HepG2 (cell line): Measurements from ENCODE around the gene LRRC4C. TPM values are rescaled to one million over a fixed set of nuclear protein-coding genes. Genes with fewer than 3 reads are reported as not detected.

ENCODE experiments used
- ATAC-seq: fragments of 200-7000 bp; cut with Tn5 transposase; 3 replicates; pipeline ENCODE4 v1.9.1; 2020; ENCODE audit warnings: mild to moderate bottlenecking, moderate library complexity
- BruUV-seq: library from RNA; stranded (reverse); fragments of 400-500 nt; replicated peaks from 2 replicates; lab custom pipeline; 2021; lab: Mats Ljungman, UMichigan
- CTCF ChIA-PET: fragments of 300-600 bp; formaldehyde crosslinking; extraction: SDS; loops from one replicate; lab custom pipeline; 2021; ENCODE audit warnings: low total read pairs, inconsistent platforms, low intra/inter-chr PET ratio; lab: Yijun Ruan, JAX
- POLR2A ChIA-PET: fragments of 350-600 bp; sonication (Branson Sonifier 250); formaldehyde crosslinking; loops from one replicate; lab custom pipeline; 2020; ENCODE audit warnings: antibody characterized with exemption, inconsistent platforms; lab: Yijun Ruan, JAX
- DNase-seq: peaks from one replicate; pipeline ENCODE4 v3.0.0-alpha.2; 2015; ENCODE audit warnings: low spot score
- FAIRE-seq: peaks from 3 replicates; lab custom pipeline; 2011; peaks lifted over from hg19 to GRCh38; lab: Jason Lieb, UNC
- H2AFZ ChIP-seq: one replicate; pipeline ENCODE4 v1.6.1; 2011; ENCODE audit warnings: low read length, inconsistent platforms
- H3K27ac ChIP-seq: fragments of 300-600 bp; 3 replicates; pipeline ENCODE4 v1.8.0; 2011; ENCODE audit warnings: mixed run types, mild to moderate bottlenecking, mixed read lengths, low read length, inconsistent platforms; ENCODE audit not compliant: insufficient read depth; ENCODE audit errors: extremely low read length
- H3K27me3 ChIP-seq, 2 experiments: fragments of 200-600 bp in 1 of 2; 2 replicates in 1 of 2; 3 replicates in 1 of 2; pipeline versions ENCODE4 v1.6.0 to v1.8.0; 2011; ENCODE audit warnings: low read length in 2 of 2, mild to moderate bottlenecking in 2 of 2, moderate library complexity in 2 of 2, inconsistent platforms in 1 of 2; ENCODE audit not compliant: insufficient read depth in 2 of 2, control insufficient read depth in 1 of 2
- H3K36me3 ChIP-seq, 2 experiments: fragments of 200-600 bp in 1 of 2; replicated peaks in 1 of 2; 2 replicates in 1 of 2; 3 replicates in 1 of 2; pipeline versions ENCODE4 v1.5.1 to v1.8.0; 2011; ENCODE audit warnings: low read length in 2 of 2, inconsistent platforms in 1 of 2; ENCODE audit not compliant: insufficient read depth in 2 of 2, control insufficient read depth in 1 of 2
- H3K4me1 ChIP-seq: 2 replicates; pipeline ENCODE4 v1.5.1; 2012; ENCODE audit warnings: low read length, inconsistent platforms; ENCODE audit not compliant: insufficient read depth
- H3K4me2 ChIP-seq: 2 replicates; pipeline ENCODE4 v1.6.0; 2011; ENCODE audit warnings: low read depth, low read length, inconsistent platforms
- H3K4me3 ChIP-seq, 3 experiments: fragments of 200-600 bp in 1 of 3; sonication (generic), shearing (Covaris generic) in 1 of 3; replicated peaks in 1 of 3; 2 replicates each; pipeline ENCODE4 v1.5.1; 2011 to 2016; ENCODE audit warnings: low read length in 3 of 3, inconsistent platforms in 2 of 3, low read depth in 2 of 3, mild to moderate bottlenecking in 2 of 3, control low read depth in 1 of 3, mixed read lengths in 1 of 3; ENCODE audit not compliant: insufficient read depth in 1 of 3
- H3K79me2 ChIP-seq: one replicate; pipeline ENCODE4 v1.6.1; 2011; ENCODE audit warnings: low read length, inconsistent platforms; ENCODE audit not compliant: insufficient read depth
- H3K9ac ChIP-seq: 2 replicates; pipeline ENCODE4 v1.6.0; 2011; ENCODE audit warnings: mild to moderate bottlenecking, low read depth, low read length, inconsistent platforms; ENCODE audit not compliant: insufficient read depth
- H3K9me3 ChIP-seq: 2 replicates; pipeline ENCODE4 v1.5.1; 2012; ENCODE audit warnings: mild to moderate bottlenecking, low read length
- H4K20me1 ChIP-seq: 2 replicates; pipeline ENCODE4 v1.6.0; 2011; ENCODE audit warnings: inconsistent platforms, mild to moderate bottlenecking, low read length, moderate library complexity; ENCODE audit not compliant: insufficient read depth
- CEBPB ChIP-seq: IDR thresholded peaks from 2 replicates; pipeline ENCODE4 v1.6.1; 2011; ENCODE audit warnings: low read depth, low read length, improper control_type of control experiment, borderline replicate concordance
- DMAP1 ChIP-seq: IDR thresholded peaks from 2 replicates; pipeline ENCODE4 v1.6.1; 2016
- FOSL1 ChIP-seq: sonication (generic); formaldehyde crosslinking; IDR thresholded peaks from 2 replicates; pipeline ENCODE4 v1.9.0; 2021; ENCODE audit warnings: missing genetic modification reagents, borderline replicate concordance
- ISX ChIP-seq: sonication (generic); formaldehyde crosslinking; conservative IDR thresholded peaks from 2 replicates; pipeline ENCODE4 v1.5.0; 2020; ENCODE audit warnings: missing genetic modification reagents
- KLF12 ChIP-seq: sonication (generic); formaldehyde crosslinking; IDR thresholded peaks from 2 replicates; pipeline ENCODE4 v1.4.0; 2020; ENCODE audit warnings: missing genetic modification reagents, borderline replicate concordance
- ZNF232 ChIP-seq: sonication (generic); formaldehyde crosslinking; IDR thresholded peaks from 2 replicates; pipeline ENCODE4 v1.4.0; 2020; ENCODE audit warnings: missing genetic modification reagents, borderline replicate concordance
- ZNF782 ChIP-seq: sonication (generic); formaldehyde crosslinking; IDR thresholded peaks from 2 replicates; pipeline ENCODE4 v1.4.0; 2020; ENCODE audit warnings: missing genetic modification reagents, mild to moderate bottlenecking, borderline replicate concordance
- ZNF878 ChIP-seq: sonication (generic); formaldehyde crosslinking; IDR thresholded peaks from 2 replicates; pipeline ENCODE4 v1.8.1; 2023; ENCODE audit warnings: mild to moderate bottlenecking, missing genetic modification reagents, moderate library complexity
- WGBS: methylation state at CpG from one replicate; pipeline ENCODE4 v1.1.6; 2017; ENCODE audit warnings: low lambda C conversion rate; 5-methylcytosine and 5-hydroxymethylcytosine counted together
- in situ Hi-C: cut with HindIII; loops from 2 replicates; pipeline ENCODE4 v1.10.0; 2017; ENCODE audit warnings: low pct_unique_long_range_greater_than_20kb; ENCODE audit not compliant: extremely low pct_ligation_motif_present
- intact Hi-C: fragments of 100-400 bp; cut with micrococcal nuclease; formaldehyde crosslinking; loops from one replicate; pipeline ENCODE4 v1.10.0; 2022; ENCODE audit not compliant: unreplicated experiment
- polyA plus RNA-seq, 8 experiments: library from polyadenylated mRNA; depleted of rRNA in 3 of 8; stranded (reverse) in 7 of 8; unstranded in 1 of 8; fragments of >200 nt; fragmentation: Illumina TruSeq in 4 of 8; extraction: Trizol in 4 of 8; gene quantifications; 2 replicates each; pipeline versions ENCODE4 v1.2.1 to v1.2.3, GENCODE V29; 2011 to 2016; ENCODE audit warnings: low read depth in 4 of 8, missing spikeins in 1 of 8, mixed read lengths in 1 of 8; ENCODE audit not compliant: insufficient read depth in 1 of 8
- total RNA-seq, 5 experiments: library from RNA; depleted of rRNA; stranded (reverse); fragments of >200 nt; fragmentation: Illumina TruSeq; extraction: Trizol; gene quantifications; 2 replicates each; pipeline ENCODE4 v1.2.3, GENCODE V29; 2016; ENCODE audit warnings: low read depth in 1 of 5
- TF ChIP-seq, protein P1 (sequence below): sonication (generic); formaldehyde crosslinking; IDR thresholded peaks from 2 replicates; pipeline ENCODE4 v1.4.0; 2020; ENCODE audit warnings: mild to moderate bottlenecking, missing genetic modification reagents
- TF ChIP-seq, protein P2 (sequence below): sonication (generic); formaldehyde crosslinking; IDR thresholded peaks from 2 replicates; pipeline ENCODE4 v1.4.0; 2020; ENCODE audit warnings: low read depth, mild to moderate bottlenecking, missing genetic modification reagents
- TF ChIP-seq, protein P3 (sequence below): sonication (generic); formaldehyde crosslinking; IDR thresholded peaks from 2 replicates; pipeline ENCODE4 v1.8.0; 2022; ENCODE audit warnings: missing genetic modification reagents, mild to moderate bottlenecking, inconsistent platforms, borderline replicate concordance

Gene LRRC4C
- total and polyA plus RNA-seq, 2 of the 13 experiments (the other 11 are each of a cell fraction or from before 2014, with no cell fraction given): not detected

DNA sequence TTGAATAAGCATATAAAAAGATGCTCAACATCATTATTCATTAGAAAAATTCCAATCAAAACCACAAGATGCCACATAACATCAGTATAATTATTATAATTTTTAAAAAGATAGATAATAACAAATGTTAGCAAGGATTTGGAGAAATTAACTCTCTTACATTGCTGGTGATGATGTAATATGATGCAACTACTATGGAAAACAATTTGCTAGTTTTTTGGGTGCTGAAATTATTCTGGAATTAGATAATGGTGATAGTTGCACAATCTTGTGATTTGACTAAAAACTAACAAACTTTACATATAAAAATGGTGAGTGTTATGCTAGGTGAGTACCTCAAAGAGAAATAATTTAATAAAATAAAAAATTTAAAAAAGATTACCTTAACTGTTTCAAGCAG, 412.2 kb downstream of the LRRC4C start:
- ATAC-seq: no peak
- Histone ChIP-seq H2AFZ (no peak overlapping the region), H3K27me3 (no peaks in the 10 kb centered on the region), H3K4me1 (no peaks in the 10 kb centered on the region), H3K79me2 (no peaks in the 10 kb centered on the region), H3K4me2 (no peak overlapping the region), H3K36me3 (no peaks in the 10 kb centered on the region), H3K4me3 (no peak overlapping the region), H3K9me3 (peaks cover 70% of the 10 kb centered on the region), H3K9ac (no peak overlapping the region), H3K27ac (no peak overlapping the region), H4K20me1 (no peaks in the 10 kb centered on the region)
- no TSS peak for BruUV-seq
- in situ Hi-C loops (no loop called here), intact Hi-C loops (no loop called here)
- CTCF ChIA-PET: no interaction called here
- FAIRE-seq: no peak
- POLR2A ChIA-PET: no interaction called here
- TF ChIP-seq ZNF232 (no peak), ISX (CRISPR knock-in tag) (no peak), CEBPB (0 out of 2 replicates have a peak, but pooled peaks have one; percentile 17)
- DNase-seq: no peak

DNA sequence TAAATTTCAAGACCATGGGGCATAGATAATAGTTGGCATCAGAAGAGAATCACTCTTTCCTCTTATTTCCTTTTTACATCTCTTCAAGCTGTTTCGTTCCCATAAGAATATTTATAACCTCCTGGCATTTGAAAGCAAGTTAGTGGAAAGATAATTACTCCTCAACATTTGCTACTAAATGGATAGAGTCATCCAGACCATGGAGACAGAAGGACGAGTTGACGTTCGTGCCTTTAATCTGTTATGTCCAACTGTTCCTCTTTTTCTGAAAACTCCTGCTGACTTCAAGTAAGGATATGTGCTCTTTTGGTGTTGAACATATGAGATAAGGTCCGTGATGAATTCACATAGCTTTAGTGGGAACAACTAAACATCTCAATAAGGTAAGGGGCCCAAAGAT, 414.2 kb downstream of the LRRC4C start:
- 18% methylated on average over 5 of the region's 5 CpGs for WGBS
- H3K4me2 ChIP-seq: no peak overlapping the region
- intact Hi-C loops: no loop called here
- BruUV-seq: no TSS peak
- H4K20me1 ChIP-seq: no peaks in the 10 kb centered on the region
- no peak overlapping the region for H2AFZ ChIP-seq
- H3K36me3 ChIP-seq: no peaks in the 10 kb centered on the region
- peaks cover 65% of the 10 kb centered on the region for H3K9me3 ChIP-seq
- no peak overlapping the region for H3K27ac ChIP-seq
- no peaks in the 10 kb centered on the region for H3K79me2 ChIP-seq
- H3K27me3 ChIP-seq: no peaks in the 10 kb centered on the region
- ATAC-seq (no peak), DNase-seq (no peak), FAIRE-seq (no peak)
- in situ Hi-C loops: no loop called here
- H3K4me3 ChIP-seq: no peak overlapping the region
- ChIA-PET POLR2A (no interaction called here), CTCF (no interaction called here)
- H3K9ac ChIP-seq: no peak overlapping the region
- no peaks in the 10 kb centered on the region for H3K4me1 ChIP-seq
- TF ChIP-seq DMAP1 (CRISPR knock-in tag) (no peak), KLF12 (CRISPR knock-in tag) (no peak), ZNF782 (CRISPR knock-in tag) (no peak), FOSL1 (CRISPR knock-in tag) (no peak), ZNF878 (CRISPR knock-in tag) (no peak)
- TF ChIP-seq, protein P1, sequence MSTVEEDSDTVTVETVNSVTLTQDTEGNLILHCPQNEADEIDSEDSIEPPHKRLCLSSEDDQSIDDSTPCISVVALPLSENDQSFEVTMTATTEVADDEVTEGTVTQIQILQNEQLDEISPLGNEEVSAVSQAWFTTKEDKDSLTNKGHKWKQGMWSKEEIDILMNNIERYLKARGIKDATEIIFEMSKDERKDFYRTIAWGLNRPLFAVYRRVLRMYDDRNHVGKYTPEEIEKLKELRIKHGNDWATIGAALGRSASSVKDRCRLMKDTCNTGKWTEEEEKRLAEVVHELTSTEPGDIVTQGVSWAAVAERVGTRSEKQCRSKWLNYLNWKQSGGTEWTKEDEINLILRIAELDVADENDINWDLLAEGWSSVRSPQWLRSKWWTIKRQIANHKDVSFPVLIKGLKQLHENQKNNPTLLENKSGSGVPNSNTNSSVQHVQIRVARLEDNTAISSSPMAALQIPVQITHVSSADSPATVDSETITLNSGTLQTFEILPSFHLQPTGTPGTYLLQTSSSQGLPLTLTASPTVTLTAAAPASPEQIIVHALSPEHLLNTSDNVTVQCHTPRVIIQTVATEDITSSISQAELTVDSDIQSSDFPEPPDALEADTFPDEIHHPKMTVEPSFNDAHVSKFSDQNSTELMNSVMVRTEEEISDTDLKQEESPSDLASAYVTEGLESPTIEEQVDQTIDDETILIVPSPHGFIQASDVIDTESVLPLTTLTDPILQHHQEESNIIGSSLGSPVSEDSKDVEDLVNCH (CRISPR knock-in tag): no peak
- TF ChIP-seq, protein P2, sequence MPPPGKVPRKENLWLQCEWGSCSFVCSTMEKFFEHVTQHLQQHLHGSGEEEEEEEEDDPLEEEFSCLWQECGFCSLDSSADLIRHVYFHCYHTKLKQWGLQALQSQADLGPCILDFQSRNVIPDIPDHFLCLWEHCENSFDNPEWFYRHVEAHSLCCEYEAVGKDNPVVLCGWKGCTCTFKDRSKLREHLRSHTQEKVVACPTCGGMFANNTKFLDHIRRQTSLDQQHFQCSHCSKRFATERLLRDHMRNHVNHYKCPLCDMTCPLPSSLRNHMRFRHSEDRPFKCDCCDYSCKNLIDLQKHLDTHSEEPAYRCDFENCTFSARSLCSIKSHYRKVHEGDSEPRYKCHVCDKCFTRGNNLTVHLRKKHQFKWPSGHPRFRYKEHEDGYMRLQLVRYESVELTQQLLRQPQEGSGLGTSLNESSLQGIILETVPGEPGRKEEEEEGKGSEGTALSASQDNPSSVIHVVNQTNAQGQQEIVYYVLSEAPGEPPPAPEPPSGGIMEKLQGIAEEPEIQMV (CRISPR knock-in tag): no peak
- TF ChIP-seq, protein P3, sequence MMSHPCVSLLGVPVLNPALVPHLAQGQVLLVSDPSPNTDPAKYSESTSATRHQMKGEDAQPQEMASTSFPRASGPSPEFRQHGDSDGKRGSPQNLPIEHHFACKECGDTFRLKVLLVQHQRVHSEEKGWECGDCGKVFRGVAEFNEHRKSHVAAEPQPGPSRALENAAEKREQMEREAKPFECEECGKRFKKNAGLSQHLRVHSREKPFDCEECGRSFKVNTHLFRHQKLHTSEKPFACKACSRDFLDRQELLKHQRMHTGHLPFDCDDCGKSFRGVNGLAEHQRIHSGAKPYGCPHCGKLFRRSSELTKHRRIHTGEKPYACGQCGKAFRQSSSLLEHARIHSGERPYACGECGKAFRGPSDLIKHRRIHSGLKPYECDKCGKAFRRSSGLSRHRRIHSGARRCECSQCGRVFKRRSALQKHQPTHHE (CRISPR knock-in tag): no peak
